Loucy (cell line): ENCODE measurements around the gene HOXC12.

Experiments
- EZH2phosphoT487 ChIP-seq: fragments of 200-600 bp; IDR thresholded peaks from 2 replicates; pipeline ENCODE4 v1.6.1; 2018; ENCODE audit warnings: antibody characterized with exemption, mild to moderate bottlenecking, moderate library complexity, borderline replicate concordance
- TF ChIP-seq, protein P1 (sequence below): fragments of 200-600 bp; sonication (generic); conservative IDR thresholded peaks from 2 replicates; pipeline ENCODE4 v1.5.1; 2014; ENCODE audit warnings: mild to moderate bottlenecking, antibody characterized with exemption, low read length

DNA sequence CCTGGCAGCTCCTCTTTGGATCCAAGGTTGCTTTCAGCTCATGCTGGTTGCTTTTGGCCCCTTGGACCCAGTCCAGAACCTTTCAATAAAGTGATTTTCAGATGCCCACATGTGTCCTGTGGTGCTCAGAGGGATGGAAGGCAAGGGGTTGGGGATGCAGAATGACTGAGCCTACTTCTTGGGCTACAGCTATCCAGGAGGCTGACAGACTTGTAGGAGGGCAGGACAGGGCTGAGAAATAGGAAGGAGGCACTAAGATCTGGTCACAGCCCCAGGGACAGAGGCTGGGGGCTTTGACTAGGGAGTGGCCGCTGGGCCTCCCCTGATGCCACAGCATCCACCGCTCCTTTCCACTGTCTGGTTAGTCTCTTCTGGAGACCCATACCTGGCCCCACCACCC lies 17.0 kb downstream of the HOXC12 start:
- TF ChIP-seq, protein P1, sequence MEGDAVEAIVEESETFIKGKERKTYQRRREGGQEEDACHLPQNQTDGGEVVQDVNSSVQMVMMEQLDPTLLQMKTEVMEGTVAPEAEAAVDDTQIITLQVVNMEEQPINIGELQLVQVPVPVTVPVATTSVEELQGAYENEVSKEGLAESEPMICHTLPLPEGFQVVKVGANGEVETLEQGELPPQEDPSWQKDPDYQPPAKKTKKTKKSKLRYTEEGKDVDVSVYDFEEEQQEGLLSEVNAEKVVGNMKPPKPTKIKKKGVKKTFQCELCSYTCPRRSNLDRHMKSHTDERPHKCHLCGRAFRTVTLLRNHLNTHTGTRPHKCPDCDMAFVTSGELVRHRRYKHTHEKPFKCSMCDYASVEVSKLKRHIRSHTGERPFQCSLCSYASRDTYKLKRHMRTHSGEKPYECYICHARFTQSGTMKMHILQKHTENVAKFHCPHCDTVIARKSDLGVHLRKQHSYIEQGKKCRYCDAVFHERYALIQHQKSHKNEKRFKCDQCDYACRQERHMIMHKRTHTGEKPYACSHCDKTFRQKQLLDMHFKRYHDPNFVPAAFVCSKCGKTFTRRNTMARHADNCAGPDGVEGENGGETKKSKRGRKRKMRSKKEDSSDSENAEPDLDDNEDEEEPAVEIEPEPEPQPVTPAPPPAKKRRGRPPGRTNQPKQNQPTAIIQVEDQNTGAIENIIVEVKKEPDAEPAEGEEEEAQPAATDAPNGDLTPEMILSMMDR: no peak
- no peak for TF ChIP-seq EZH2phosphoT487
